Activated naive CD8-positive, alpha-beta T cell treated with anti-CD3 and anti-CD28 coated beads, Interleukin-2, amount 50 U/mL, for 24 hours (primary cell): ENCODE results near the gene ACADVL.

ENCODE experiments used
- ATAC-seq: fragments of 150-1000 bp; cut with Tn5 transposase; one replicate; pipeline ENCODE4 v1.10.0; 2021
- DNase-seq: peaks from one replicate; pipeline ENCODE4 v3.0.0; 2021
- H3K27ac Mint-ChIP-seq: one replicate; pipeline ENCODE4 v1.8.0; 2021; ENCODE audit warnings: mild to moderate bottlenecking, mixed read lengths
- H3K27me3 Mint-ChIP-seq: one replicate; pipeline ENCODE4 v1.8.0; 2021; ENCODE audit warnings: mixed read lengths
- H3K36me3 Mint-ChIP-seq: one replicate; pipeline ENCODE4 v1.8.0; 2021; ENCODE audit warnings: low read depth, mixed read lengths
- H3K4me1 Mint-ChIP-seq: one replicate; pipeline ENCODE4 v1.8.0; 2021; ENCODE audit warnings: mixed read lengths
- H3K4me3 Mint-ChIP-seq: one replicate; pipeline ENCODE4 v1.8.0; 2021; ENCODE audit warnings: mild to moderate bottlenecking, moderate library complexity, mixed read lengths
- H3K9me3 Mint-ChIP-seq: one replicate; pipeline ENCODE4 v1.8.0; 2021; ENCODE audit warnings: mixed read lengths

ACADVL gene

DNA sequence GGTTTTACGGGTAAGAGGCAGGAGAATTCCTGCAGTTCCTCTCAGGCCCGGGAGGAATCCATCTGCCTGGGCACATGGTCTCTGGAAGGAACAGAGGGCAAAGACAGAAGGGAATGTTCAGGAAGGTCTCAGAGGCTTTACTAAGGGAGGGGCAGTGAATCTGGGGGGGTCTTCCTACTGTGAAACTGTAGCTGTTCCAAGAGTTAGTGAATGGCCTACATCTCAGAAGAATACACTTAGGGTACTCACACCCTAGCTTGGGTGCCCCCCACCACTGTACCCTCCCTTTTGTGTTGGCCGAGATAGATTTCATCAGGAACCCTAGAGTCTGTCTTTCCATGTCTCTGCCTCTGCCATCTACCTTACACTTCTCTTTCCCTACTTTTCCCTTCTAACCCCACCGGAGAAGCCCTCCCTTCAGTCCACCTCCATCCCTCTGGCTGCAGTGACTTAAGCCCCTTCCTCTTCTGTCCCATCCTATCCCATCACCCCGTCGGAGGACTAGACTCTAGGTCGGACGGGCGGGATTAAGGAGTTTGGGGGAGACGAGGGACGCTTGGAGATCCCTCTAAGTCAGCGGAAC, 418 bp upstream of the ACADVL start:
- H3K36me3 Mint-ChIP-seq, result peaks cover 22% of the 10 kb centered on the region
- no peaks in the 10 kb centered on the region for H3K27me3 Mint-ChIP-seq
- peaks cover 60% of the 10 kb centered on the region for H3K4me1 Mint-ChIP-seq
- H3K9me3 Mint-ChIP-seq, result no peaks in the 10 kb centered on the region
- ATAC-seq (no peak), DNase-seq (no peak)
- H3K27ac Mint-ChIP-seq, result peak overlapping the region; percentile 95
- peak overlapping the region; percentile 93 for H3K4me3 Mint-ChIP-seq

DNA sequence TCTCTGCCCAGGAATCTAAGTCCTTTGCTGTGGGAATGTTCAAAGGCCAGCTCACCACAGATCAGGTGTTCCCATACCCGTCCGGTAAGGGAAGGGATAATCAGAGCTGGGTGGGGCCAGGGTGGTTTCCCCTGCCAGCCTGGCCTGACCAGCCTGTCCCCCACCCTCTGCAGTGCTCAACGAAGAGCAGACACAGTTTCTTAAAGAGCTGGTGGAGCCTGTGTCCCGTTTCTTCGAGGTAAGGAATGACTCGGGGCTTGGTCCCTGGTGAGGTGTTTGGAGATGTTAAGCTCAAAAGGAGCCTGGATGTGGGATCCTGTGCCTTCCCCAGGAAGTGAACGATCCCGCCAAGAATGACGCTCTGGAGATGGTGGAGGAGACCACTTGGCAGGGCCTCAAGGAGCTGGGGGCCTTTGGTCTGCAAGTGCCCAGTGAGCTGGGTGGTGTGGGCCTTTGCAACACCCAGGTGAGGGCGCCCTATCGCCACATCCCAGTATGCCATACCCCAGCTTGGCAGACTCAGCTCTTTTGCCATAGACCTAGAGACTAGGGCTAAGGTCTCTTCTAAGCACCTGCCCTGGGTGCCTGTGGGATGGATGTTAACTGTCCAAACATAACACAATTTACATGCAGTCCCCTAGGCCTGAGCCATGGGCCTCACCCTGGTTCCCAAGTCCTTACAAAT, 997 bp downstream of the ACADVL start:
- DNase-seq (peak; percentile 66), ATAC-seq (peak; percentile 42)
- no peaks in the 10 kb centered on the region for H3K9me3 Mint-ChIP-seq
- peaks cover 49% of the 10 kb centered on the region for H3K4me1 Mint-ChIP-seq
- peak overlapping the region; percentile 93 for H3K4me3 Mint-ChIP-seq
- H3K27ac Mint-ChIP-seq, result peak overlapping the region; percentile 95
- H3K36me3 Mint-ChIP-seq, result peaks cover 22% of the 10 kb centered on the region
- H3K27me3 Mint-ChIP-seq, result no peaks in the 10 kb centered on the region

DNA sequence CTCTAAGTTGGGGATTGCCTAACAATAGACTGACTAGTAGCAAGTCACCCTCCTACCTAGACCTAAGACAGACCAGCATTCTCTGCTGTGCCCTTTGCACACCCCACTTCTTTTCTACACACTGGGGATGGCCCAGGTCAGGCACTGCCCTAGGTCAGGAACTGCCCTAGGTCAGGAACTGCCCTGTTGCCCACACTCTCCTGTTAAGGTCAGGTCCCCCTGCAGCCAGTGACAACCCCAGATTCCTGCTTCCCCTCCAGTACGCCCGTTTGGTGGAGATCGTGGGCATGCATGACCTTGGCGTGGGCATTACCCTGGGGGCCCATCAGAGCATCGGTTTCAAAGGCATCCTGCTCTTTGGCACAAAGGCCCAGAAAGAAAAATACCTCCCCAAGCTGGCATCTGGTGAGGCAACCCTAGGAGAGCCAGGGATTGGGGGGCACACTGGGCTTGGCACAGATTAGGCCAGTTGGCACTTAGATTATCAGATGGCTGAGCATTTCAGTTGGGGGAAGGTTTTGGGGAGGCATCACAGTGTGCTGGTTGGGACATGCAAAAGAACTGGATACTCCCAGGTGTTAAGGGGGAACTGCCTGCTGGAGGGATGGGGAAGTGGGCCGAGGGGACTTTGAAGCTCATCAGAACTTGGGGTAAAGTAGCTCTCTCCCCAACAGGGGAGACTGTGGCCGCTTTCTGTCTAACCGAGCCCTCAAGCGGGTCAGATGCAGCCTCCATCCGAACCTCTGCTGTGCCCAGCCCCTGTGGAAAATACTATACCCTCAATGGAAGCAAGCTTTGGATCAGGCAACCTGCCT, 1.7 kb downstream of the ACADVL start:
- Mint-ChIP-seq H3K4me1 (peaks cover 41% of the 10 kb centered on the region), H3K9me3 (no peaks in the 10 kb centered on the region), H3K27ac (peak overlapping the region; percentile 35), H3K4me3 (peak overlapping the region; percentile 93), H3K36me3 (peaks cover 22% of the 10 kb centered on the region), H3K27me3 (no peaks in the 10 kb centered on the region)
- DNase-seq (no peak), ATAC-seq (no peak)

DNA sequence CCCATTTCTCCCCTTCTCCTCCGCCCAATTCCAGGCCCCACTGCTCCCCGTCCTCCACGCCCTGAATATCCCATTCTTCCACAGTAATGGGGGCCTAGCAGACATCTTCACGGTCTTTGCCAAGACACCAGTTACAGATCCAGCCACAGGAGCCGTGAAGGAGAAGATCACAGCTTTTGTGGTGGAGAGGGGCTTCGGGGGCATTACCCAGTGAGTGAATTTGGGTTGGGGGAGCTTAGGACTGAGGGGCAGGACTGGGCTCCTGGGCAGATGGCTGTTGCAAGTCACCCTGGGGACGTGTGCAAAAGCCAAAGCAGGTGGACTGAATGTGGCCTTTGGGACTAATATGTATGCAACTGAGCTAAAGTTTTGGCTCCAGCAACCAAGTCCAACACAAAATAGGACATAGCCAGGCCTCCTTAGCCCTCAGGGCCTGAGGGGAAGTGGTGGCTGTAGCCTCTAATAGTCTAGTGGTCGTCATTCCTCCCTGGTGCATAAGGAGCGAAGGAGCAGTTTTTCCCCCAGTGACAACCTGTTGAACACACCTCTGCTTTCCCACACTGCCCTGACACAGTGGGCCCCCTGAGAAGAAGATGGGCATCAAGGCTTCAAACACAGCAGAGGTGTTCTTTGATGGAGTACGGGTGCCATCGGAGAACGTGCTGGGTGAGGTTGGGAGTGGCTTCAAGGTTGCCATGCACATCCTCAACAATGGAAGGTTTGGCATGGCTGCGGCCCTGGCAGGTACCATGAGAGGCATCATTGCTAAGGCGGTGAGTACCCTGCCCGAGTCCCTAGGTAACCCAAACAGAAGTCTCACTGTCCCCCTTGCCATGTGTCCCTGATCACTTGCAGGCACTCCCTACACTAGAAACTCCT, 2.6 kb downstream of the ACADVL start:
- DNase-seq (no peak), ATAC-seq (no peak)
- Mint-ChIP-seq H3K27me3 (no peaks in the 10 kb centered on the region), H3K4me3 (no peak overlapping the region), H3K36me3 (peaks cover 26% of the 10 kb centered on the region), H3K4me1 (peaks cover 37% of the 10 kb centered on the region), H3K9me3 (no peaks in the 10 kb centered on the region), H3K27ac (peak overlapping the region; percentile 35)

DNA sequence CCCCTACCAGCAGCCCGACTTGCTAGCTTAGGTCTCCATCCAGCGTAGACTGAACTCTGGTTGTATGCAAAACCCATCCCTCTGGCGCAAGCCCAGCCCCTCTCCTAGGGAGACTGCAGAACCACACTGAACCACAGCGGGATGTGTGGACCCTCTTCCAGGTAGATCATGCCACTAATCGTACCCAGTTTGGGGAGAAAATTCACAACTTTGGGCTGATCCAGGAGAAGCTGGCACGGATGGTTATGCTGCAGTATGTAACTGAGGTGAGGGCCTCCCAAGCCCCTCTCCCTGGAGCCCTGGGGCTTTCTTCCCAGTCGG, 3.2 kb downstream of the ACADVL start:
- no peak overlapping the region for H3K4me3 Mint-ChIP-seq
- H3K9me3 Mint-ChIP-seq, result no peaks in the 10 kb centered on the region
- ATAC-seq (no peak), DNase-seq (no peak)
- no peak overlapping the region for H3K27ac Mint-ChIP-seq
- peaks cover 33% of the 10 kb centered on the region for H3K4me1 Mint-ChIP-seq
- H3K27me3 Mint-ChIP-seq, result no peaks in the 10 kb centered on the region
- peaks cover 27% of the 10 kb centered on the region for H3K36me3 Mint-ChIP-seq

DNA sequence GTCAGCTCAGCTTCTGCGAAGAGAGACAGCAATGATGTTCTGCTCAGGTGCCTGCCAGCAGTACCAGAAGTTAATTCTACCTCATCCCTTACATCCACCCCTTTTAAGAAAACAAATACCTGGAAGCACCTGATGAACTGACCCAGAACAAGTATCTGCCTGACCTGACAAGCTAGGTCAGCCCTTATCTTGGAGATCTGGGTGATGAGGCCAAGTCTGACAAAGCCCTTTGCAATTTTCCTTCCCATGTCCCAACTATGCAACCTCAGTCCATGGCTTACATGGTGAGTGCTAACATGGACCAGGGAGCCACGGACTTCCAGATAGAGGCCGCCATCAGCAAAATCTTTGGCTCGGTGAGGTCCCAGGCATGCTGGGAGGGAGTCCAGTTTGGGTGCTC, 3.6 kb downstream of the ACADVL start:
- peaks cover 33% of the 10 kb centered on the region for H3K4me1 Mint-ChIP-seq
- DNase-seq (no peak), ATAC-seq (no peak)
- H3K27me3 Mint-ChIP-seq, result no peaks in the 10 kb centered on the region
- H3K36me3 Mint-ChIP-seq, result peaks cover 31% of the 10 kb centered on the region
- no peak overlapping the region for H3K27ac Mint-ChIP-seq
- H3K4me3 Mint-ChIP-seq, result no peak overlapping the region
- no peaks in the 10 kb centered on the region for H3K9me3 Mint-ChIP-seq

DNA sequence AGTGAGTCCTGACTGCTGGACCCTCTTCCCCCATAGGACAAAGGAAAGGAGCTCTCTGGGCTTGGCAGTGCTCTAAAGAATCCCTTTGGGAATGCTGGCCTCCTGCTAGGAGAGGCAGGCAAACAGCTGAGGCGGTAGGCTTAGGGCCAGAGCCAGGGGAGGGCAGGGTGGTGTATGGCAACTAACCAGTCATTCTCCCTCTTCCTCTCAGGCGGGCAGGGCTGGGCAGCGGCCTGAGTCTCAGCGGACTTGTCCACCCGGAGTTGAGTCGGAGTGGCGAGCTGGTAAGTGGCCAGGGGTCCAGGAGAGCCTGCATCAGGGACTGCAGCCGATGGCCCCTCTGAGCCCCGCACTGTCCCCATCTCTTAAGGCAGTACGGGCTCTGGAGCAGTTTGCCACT, 4.4 kb downstream of the ACADVL start:
- no peak overlapping the region for H3K4me3 Mint-ChIP-seq
- H3K9me3 Mint-ChIP-seq, result no peaks in the 10 kb centered on the region
- H3K27ac Mint-ChIP-seq, result no peak overlapping the region
- no peak for ATAC-seq
- H3K27me3 Mint-ChIP-seq, result no peaks in the 10 kb centered on the region
- peaks cover 39% of the 10 kb centered on the region for H3K36me3 Mint-ChIP-seq
- DNase-seq, result no peak
- peaks cover 31% of the 10 kb centered on the region for H3K4me1 Mint-ChIP-seq

DNA sequence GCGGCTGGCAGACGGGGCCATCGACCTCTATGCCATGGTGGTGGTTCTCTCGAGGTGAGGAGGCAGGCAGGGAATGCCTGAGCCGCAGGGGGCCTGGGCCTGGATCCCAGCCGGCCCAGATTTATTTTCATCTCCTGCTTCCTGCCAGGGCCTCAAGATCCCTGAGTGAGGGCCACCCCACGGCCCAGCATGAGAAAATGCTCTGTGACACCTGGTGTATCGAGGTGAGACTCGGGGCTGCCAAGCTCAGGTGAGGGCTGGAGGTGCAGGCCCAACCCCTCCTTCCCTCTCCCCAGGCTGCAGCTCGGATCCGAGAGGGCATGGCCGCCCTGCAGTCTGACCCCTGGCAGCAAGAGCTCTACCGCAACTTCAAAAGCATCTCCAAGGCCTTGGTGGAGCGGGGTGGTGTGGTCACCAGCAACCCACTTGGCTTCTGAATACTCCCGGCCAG, 4.9 kb downstream of the ACADVL start:
- Mint-ChIP-seq H3K4me1 (peaks cover 28% of the 10 kb centered on the region), H3K27ac (no peak overlapping the region), H3K4me3 (no peak overlapping the region), H3K27me3 (no peaks in the 10 kb centered on the region), H3K9me3 (no peaks in the 10 kb centered on the region), H3K36me3 (peaks cover 41% of the 10 kb centered on the region)
- ATAC-seq, result no peak
- DNase-seq, result no peak

DNA sequence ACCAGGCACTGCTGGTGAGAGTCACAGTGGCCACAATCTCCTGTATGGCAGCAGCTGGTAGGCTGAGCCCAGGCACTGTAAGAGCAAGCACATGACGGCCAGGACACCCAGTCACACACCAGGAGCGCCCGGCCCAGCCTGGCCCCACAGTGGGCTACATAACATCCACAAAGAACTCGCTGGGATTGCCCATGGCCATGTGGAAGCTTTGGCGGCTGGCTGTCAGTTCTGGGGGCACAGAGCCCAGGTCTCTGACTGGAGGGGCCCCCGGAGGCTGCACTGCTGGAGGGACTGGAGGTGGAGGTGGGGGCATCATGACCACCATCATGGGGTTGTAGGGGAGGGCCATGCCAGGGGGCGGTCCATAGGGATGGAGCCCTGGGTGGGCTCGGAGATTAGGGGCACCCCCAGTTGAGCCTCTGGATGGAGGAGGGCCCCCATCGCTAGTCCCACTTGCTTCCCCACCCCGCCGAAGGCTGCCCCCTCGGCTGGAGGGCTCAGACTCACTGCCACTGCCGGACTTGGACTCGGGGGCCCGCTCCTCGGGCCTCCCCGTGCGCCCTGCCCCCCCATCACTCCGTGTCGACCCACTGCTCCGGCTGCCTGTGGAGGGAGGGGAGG, 6.1 kb downstream of the ACADVL start:
- H3K27ac Mint-ChIP-seq, result no peak overlapping the region
- H3K4me1 Mint-ChIP-seq, result peaks cover 20% of the 10 kb centered on the region
- H3K4me3 Mint-ChIP-seq, result no peak overlapping the region
- no peaks in the 10 kb centered on the region for H3K9me3 Mint-ChIP-seq
- peaks cover 47% of the 10 kb centered on the region for H3K36me3 Mint-ChIP-seq
- DNase-seq, result no peak
- no peak for ATAC-seq
- no peaks in the 10 kb centered on the region for H3K27me3 Mint-ChIP-seq

DNA sequence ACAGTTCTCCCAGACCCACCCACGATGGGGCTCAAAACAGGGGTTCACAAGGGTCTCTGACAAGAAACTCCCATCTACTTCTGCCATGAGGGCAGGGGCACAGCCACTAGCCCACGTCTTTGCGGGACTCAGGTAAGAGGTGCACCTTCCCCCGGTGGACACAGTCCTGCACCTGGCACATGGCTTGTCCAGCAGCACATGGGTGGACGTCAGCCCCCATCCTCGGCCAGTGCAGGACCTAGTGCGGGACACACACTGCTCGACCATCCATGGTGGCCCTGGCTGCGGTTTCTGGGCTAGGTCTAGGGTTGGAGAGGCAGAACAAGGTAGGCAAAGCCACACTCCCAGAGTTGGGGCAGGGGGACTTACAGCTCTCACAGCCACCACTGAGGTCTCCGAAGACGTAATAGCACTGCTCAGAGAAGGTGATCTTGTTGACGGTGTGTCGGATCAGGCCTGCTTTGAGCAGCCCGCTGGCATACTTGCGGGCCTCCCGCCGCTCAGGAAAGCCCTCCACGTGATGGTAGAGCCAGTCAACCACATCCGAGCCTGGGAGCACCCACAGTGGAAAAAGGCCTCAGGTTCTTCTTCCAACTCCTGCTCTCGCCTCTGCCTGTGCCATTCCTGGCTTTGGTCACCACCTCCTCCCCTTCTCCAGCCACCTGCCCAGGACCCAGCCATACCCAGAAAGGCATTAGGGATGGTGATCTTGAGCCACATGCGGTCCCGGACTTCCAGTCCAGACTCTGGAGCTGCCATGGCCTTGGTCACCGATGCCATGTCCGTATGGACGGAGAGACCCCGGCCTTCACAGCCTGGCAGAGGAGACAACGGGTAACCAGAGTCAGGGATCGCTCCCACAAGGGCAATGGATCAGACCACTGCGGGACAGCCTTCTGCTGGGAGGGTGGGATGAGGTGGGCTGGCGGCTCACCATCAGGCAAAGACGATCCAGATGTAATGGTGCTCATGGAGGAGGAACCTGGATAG, 7.3 kb downstream of the ACADVL start:
- DNase-seq (no peak), ATAC-seq (no peak)
- H3K27ac Mint-ChIP-seq, result no peak overlapping the region
- H3K27me3 Mint-ChIP-seq, result no peaks in the 10 kb centered on the region
- H3K4me1 Mint-ChIP-seq, result peaks cover 13% of the 10 kb centered on the region
- H3K36me3 Mint-ChIP-seq, result peaks cover 43% of the 10 kb centered on the region
- no peak overlapping the region for H3K4me3 Mint-ChIP-seq
- no peaks in the 10 kb centered on the region for H3K9me3 Mint-ChIP-seq

DNA sequence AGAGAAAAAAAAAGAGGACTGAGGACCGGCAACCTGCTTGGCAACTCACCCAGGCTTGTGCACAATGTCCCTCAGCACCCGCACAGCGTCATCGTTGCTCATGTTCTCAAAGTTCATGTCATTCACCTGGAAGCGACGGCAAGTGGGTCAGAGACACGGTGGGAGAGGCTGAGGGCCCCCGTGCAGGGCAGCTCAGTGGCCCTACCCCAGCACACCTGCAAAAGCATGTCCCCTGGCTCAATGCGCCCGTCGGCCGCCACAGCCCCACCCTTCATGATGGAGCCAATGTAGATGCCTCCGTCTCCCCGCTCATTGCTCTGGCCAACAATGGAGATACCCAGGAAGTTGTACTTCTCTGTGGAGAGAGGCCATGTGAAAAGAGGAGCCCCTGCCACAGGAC, 9.2 kb downstream of the ACADVL start:
- DNase-seq (no peak), ATAC-seq (no peak)
- peaks cover 35% of the 10 kb centered on the region for H3K36me3 Mint-ChIP-seq
- H3K27me3 Mint-ChIP-seq, result no peaks in the 10 kb centered on the region
- H3K27ac Mint-ChIP-seq, result no peak overlapping the region
- H3K4me1 Mint-ChIP-seq, result peaks cover 28% of the 10 kb centered on the region
- no peak overlapping the region for H3K4me3 Mint-ChIP-seq
- no peaks in the 10 kb centered on the region for H3K9me3 Mint-ChIP-seq

DNA sequence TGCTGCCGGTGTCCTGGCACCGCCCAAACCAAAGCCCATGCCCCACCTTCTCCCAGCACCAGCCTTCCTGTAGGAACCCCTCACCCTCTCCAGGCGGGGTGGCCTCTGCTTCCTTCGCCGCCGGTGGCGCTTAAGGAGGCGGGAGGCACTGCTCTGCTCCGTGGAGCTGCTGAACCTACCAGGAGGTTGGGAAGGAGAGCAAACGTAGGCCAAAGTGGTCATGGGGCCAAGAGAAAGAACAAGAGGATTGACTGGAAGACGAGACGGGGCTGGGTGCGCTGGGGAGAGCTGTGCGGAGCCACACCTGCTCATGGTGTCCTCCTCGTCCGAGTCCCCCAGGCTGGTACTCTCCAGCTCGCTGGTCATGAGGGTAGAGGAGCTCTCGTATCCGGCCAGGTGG, 9.8 kb downstream of the ACADVL start:
- Mint-ChIP-seq H3K27ac (no peak overlapping the region), H3K36me3 (peaks cover 36% of the 10 kb centered on the region), H3K4me1 (peaks cover 30% of the 10 kb centered on the region), H3K9me3 (no peaks in the 10 kb centered on the region), H3K4me3 (no peak overlapping the region), H3K27me3 (peaks cover 2% of the 10 kb centered on the region)
- DNase-seq, result no peak
- ATAC-seq, result no peak

DNA sequence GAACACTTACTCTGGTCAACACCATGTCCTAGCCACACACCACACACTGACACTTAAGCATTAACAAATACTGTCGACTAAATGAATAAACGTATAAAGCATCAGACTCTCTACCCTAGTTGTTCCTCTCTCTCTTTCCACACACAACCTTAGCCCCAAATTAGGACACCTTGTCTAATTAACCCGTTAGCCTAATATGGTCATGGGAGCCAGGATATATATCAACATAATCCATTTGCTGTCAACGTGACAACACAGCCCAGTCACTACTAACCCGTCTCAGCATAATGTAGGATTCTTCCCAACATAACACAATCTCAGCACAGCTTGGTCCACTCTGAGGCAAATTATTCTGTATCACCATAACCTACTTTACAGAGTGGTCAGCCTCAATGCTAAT, 12.4 kb downstream of the ACADVL start:
- peaks cover 55% of the 10 kb centered on the region for H3K4me1 Mint-ChIP-seq
- ATAC-seq (no peak), DNase-seq (no peak)
- H3K27me3 Mint-ChIP-seq, result peaks cover 2% of the 10 kb centered on the region
- peak overlapping the region; percentile 97 for H3K4me3 Mint-ChIP-seq
- no peaks in the 10 kb centered on the region for H3K9me3 Mint-ChIP-seq
- peaks cover 49% of the 10 kb centered on the region for H3K36me3 Mint-ChIP-seq
- H3K27ac Mint-ChIP-seq, result no peak overlapping the region
